Measurements from ENCODE around the gene STPG2.

The STPG2 gene

GRCh38 chr4:98113012-98113411, 30.3 kb downstream of the STPG2 start:
- Mint-ChIP-seq H3K27ac (no peak overlapping the region), H3K9me3 (ENCODE audit: low read depth) (peaks cover 14% of the 10 kb centered on the region), H3K27me3 (no peaks in the 10 kb centered on the region), H3K4me1 (ENCODE audit: low read depth) (no peaks in the 10 kb centered on the region), H3K36me3 (peaks cover 5% of the 10 kb centered on the region), H3K4me3 (no peak overlapping the region)

GRCh38 chr4:98110929-98111328, 32.3 kb downstream of the STPG2 start:
- H3K4me1 Mint-ChIP-seq (ENCODE audit: low read depth): no peaks in the 10 kb centered on the region
- no peaks in the 10 kb centered on the region for H3K9me3 Mint-ChIP-seq (ENCODE audit: low read depth)
- no peaks in the 10 kb centered on the region for H3K36me3 Mint-ChIP-seq
- H3K27me3 Mint-ChIP-seq: no peaks in the 10 kb centered on the region
- no peak overlapping the region for H3K4me3 Mint-ChIP-seq
- H3K27ac Mint-ChIP-seq: no peak overlapping the region

GRCh38 chr4:98110214-98110613, 33.1 kb downstream of the STPG2 start:
- H3K27me3 Mint-ChIP-seq: no peaks in the 10 kb centered on the region
- H3K4me3 Mint-ChIP-seq: no peak overlapping the region
- no peaks in the 10 kb centered on the region for H3K36me3 Mint-ChIP-seq
- H3K9me3 Mint-ChIP-seq (ENCODE audit: low read depth): no peaks in the 10 kb centered on the region
- H3K27ac Mint-ChIP-seq: no peak overlapping the region
- no peaks in the 10 kb centered on the region for H3K4me1 Mint-ChIP-seq (ENCODE audit: low read depth)

- no peaks in the 10 kb centered on the region for H3K4me1 Mint-ChIP-seq (ENCODE audit: low read depth)
- no peak overlapping the region for H3K27ac Mint-ChIP-seq
- no peak overlapping the region for H3K4me3 Mint-ChIP-seq
- H3K27me3 Mint-ChIP-seq: peaks cover 4% of the 10 kb centered on the region
- no peaks in the 10 kb centered on the region for H3K36me3 Mint-ChIP-seq
- H3K9me3 Mint-ChIP-seq (ENCODE audit: low read depth): no peaks in the 10 kb centered on the region
These were observed 40.6 kb downstream of the STPG2 start for GRCh38 chr4:98102660-98103059.

DNA sequence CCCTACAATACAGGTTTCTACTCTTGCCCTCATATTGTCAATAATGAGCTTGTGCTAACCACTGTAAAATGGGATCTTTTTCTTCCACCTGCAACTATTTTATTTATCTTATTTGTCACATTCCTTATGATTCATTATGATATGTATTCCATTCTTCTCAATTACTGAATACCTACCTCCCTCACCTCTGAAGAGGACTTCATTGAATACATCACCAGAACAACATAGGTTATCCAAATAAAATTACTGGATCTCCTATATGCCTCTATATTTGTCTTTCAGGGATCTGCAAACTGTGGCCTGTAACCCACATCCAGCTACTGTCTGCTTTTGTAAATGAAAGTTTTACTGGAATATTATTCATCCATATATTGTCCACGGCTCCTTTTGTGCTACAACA, 41.3 kb downstream of the STPG2 start:
- no peak overlapping the region for H3K27ac Mint-ChIP-seq
- H3K4me3 Mint-ChIP-seq: no peak overlapping the region
- no peaks in the 10 kb centered on the region for H3K4me1 Mint-ChIP-seq (ENCODE audit: low read depth)
- no peaks in the 10 kb centered on the region for H3K9me3 Mint-ChIP-seq (ENCODE audit: low read depth)
- H3K36me3 Mint-ChIP-seq: no peaks in the 10 kb centered on the region
- H3K27me3 Mint-ChIP-seq: peaks cover 4% of the 10 kb centered on the region

DNA sequence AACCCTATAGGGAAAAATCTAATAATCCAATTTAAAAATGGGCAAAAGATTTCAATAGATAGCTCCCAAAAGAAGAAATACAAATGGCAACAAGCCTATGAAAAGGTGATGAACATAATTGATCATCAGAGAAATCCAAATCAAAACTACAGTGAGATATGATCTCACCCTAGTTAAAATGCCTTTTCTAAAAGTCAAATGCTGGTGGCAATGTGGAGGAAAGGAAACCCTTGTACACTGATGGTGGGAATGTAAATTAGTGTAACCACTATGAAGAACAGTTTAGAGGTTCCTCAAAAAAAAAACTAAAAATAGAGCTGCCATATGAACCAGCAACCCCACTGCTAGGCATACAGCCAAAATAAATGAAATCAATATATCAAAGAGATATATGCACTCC, 44.5 kb downstream of the STPG2 start:
- Mint-ChIP-seq H3K4me3 (no peak overlapping the region), H3K27ac (no peak overlapping the region), H3K4me1 (ENCODE audit: low read depth) (no peaks in the 10 kb centered on the region), H3K36me3 (peaks cover 5% of the 10 kb centered on the region), H3K9me3 (ENCODE audit: low read depth) (peaks cover 8% of the 10 kb centered on the region), H3K27me3 (peaks cover 2% of the 10 kb centered on the region)

DNA sequence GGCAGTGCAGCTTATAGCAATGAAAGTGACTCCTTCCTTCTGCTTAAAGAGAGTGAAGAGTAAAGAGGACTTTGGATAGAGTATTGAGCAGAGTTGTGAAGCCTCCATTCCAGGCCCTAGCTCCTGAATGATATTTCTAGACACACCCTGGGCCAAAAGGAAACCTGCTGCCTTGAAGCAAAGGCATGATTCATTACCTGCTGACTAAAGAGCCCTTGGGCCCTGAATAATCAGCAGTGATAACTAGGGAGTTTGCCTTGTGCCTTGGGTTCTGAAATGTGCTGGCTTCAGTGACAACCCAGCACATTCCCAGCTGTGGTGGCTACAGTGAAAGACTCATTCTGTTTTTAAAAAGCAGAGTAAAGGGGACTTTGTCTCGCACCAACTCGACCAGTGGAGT, 49.2 kb downstream of the STPG2 start:
- Mint-ChIP-seq H3K4me3 (no peak overlapping the region), H3K4me1 (ENCODE audit: low read depth) (no peaks in the 10 kb centered on the region), H3K36me3 (peaks cover 5% of the 10 kb centered on the region), H3K27ac (no peak overlapping the region), H3K27me3 (peaks cover 7% of the 10 kb centered on the region), H3K9me3 (ENCODE audit: low read depth) (peaks cover 8% of the 10 kb centered on the region)

DNA sequence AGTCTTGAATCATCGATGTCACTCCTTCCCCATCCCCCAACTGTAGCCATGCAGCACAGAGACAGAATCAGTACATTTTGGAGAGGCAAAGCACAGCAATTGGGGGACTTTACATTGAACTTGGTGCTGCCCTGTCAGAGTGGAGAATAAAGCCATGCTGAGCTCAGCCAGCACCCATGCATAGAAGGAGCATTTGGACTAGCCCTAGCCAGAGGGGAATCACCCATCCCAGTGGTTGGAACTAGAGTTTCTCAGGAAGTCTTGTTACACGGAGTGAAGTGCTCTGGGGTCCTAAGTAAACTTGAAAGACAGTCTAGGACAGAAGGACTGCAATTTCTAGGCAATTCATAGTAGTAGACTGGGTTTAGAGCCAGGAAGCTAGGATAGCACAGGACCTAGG, 49.6 kb downstream of the STPG2 start:
- Mint-ChIP-seq H3K4me3 (no peak overlapping the region), H3K36me3 (peaks cover 5% of the 10 kb centered on the region), H3K9me3 (ENCODE audit: low read depth) (peaks cover 8% of the 10 kb centered on the region), H3K27me3 (peaks cover 7% of the 10 kb centered on the region), H3K27ac (no peak overlapping the region), H3K4me1 (ENCODE audit: low read depth) (no peaks in the 10 kb centered on the region)

GRCh38 chr4:98092833-98093439, 50.3 kb downstream of the STPG2 start:
- Mint-ChIP-seq H3K4me1 (ENCODE audit: low read depth) (no peaks in the 10 kb centered on the region), H3K9me3 (ENCODE audit: low read depth) (peaks cover 8% of the 10 kb centered on the region), H3K4me3 (no peak overlapping the region)

DNA sequence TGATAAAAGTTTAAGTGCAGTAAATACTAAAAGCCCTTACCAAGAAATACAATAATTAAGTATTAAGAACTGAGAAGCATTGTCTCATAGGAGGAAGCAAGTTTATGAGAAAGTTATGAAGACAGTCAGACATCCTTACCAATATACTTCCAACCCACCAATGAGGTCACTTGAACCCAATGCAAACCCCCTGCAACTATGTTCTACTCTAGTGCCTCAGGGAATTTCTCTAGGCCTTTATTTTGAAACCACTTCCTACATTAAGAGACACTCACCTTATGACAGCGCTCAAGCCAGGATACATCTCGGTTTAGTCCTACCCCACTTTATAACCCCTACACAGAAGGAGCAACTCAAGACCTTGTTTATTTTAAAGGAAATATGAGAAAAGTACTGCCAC, 61.3 kb downstream of the STPG2 start:
- Mint-ChIP-seq H3K27me3 (no peaks in the 10 kb centered on the region), H3K27ac (no peak overlapping the region), H3K4me1 (ENCODE audit: low read depth) (no peaks in the 10 kb centered on the region), H3K36me3 (no peaks in the 10 kb centered on the region), H3K4me3 (no peak overlapping the region), H3K9me3 (ENCODE audit: low read depth) (no peaks in the 10 kb centered on the region)

More at GRCh38 chr4:98092833-98093439, 50.3 kb downstream of the STPG2 start:
- peaks cover 5% of the 10 kb centered on the region for H3K36me3 Mint-ChIP-seq
- no peak overlapping the region for H3K27ac Mint-ChIP-seq
- peaks cover 7% of the 10 kb centered on the region for H3K27me3 Mint-ChIP-seq

DNA sequence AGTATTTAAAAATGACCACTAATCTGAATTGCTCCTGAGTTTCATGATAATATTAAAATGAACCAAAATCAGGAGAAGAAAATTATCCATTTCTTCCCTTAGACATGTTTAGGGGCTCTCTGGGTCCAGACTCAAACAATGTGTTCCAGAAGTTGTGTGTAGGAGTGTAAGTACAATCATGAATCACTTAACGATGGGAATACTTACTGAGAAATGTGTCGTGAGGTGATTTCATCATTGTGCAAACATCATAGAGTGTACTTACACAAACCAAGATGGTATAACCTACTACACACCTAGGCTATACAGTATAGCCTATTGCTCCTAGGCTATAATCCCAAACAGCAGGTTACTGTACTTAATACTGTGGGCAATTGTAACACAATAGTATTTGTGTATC, 74.8 kb downstream of the STPG2 start:
- Mint-ChIP-seq H3K4me3 (no peak overlapping the region), H3K9me3 (ENCODE audit: low read depth) (no peaks in the 10 kb centered on the region), H3K4me1 (ENCODE audit: low read depth) (no peaks in the 10 kb centered on the region), H3K27ac (no peak overlapping the region), H3K27me3 (no peaks in the 10 kb centered on the region), H3K36me3 (no peaks in the 10 kb centered on the region)

- Mint-ChIP-seq H3K4me1 (ENCODE audit: low read depth) (no peaks in the 10 kb centered on the region), H3K4me3 (no peak overlapping the region), H3K27ac (no peak overlapping the region), H3K27me3 (peaks cover 3% of the 10 kb centered on the region), H3K36me3 (peaks cover 6% of the 10 kb centered on the region), H3K9me3 (ENCODE audit: low read depth) (peaks cover 18% of the 10 kb centered on the region)
These were observed 87.3 kb downstream of the STPG2 start for GRCh38 chr4:98055800-98056501.

GRCh38 chr4:98046665-98047064, 96.6 kb downstream of the STPG2 start:
- peaks cover 10% of the 10 kb centered on the region for H3K9me3 Mint-ChIP-seq (ENCODE audit: low read depth)
- H3K27me3 Mint-ChIP-seq: peaks cover 1% of the 10 kb centered on the region
- no peak overlapping the region for H3K4me3 Mint-ChIP-seq
- no peak overlapping the region for H3K27ac Mint-ChIP-seq
- H3K4me1 Mint-ChIP-seq (ENCODE audit: low read depth): no peaks in the 10 kb centered on the region
- H3K36me3 Mint-ChIP-seq: no peaks in the 10 kb centered on the region

DNA sequence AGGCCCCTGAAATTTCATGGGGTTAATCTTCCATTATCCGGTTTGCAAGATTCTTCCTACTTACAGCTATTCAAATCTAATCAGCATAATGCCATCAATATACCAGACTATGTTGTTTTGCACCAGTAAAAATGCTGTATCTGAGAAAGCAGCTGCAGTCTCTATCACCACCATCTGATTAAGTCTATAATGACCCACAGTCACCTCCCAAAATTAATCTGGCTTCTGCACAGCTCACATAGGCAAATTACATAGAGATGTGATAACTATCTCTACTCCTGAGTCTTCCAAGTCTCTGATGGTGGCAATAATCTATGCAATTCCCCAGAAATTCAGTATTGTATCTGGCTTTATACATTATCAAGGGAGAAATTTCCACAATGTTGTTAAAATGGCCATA, 113.2 kb downstream of the STPG2 start:
- H3K4me3 Mint-ChIP-seq: no peak overlapping the region
- H3K9me3 Mint-ChIP-seq (ENCODE audit: low read depth): peaks cover 3% of the 10 kb centered on the region
- peaks cover 2% of the 10 kb centered on the region for H3K27me3 Mint-ChIP-seq
- no peaks in the 10 kb centered on the region for H3K36me3 Mint-ChIP-seq
- H3K4me1 Mint-ChIP-seq (ENCODE audit: low read depth): no peaks in the 10 kb centered on the region
- H3K27ac Mint-ChIP-seq: no peak overlapping the region

DNA sequence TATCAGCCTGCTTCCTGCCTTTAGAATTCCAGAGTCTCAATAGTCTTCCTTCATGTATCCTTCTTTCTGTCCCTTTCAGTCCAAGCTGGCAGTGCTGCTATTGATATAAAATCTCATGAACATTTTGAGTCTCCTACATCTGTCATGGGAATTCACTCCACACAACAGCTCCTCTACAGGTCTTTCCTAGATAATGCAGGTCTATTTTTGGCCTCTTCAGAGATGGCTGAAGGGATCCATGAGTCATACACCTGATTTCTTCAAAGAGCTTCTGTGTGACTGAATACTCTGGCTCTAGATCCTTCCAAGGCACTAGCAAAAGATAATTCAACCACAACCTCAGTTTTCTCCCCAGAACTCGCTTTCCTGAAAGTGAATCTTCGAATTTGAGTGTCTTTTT, 115.4 kb downstream of the STPG2 start:
- H3K4me3 Mint-ChIP-seq: no peak overlapping the region
- H3K4me1 Mint-ChIP-seq (ENCODE audit: low read depth): no peaks in the 10 kb centered on the region
- H3K27me3 Mint-ChIP-seq: peaks cover 2% of the 10 kb centered on the region
- no peak overlapping the region for H3K27ac Mint-ChIP-seq
- H3K36me3 Mint-ChIP-seq: no peaks in the 10 kb centered on the region
- peaks cover 9% of the 10 kb centered on the region for H3K9me3 Mint-ChIP-seq (ENCODE audit: low read depth)

DNA sequence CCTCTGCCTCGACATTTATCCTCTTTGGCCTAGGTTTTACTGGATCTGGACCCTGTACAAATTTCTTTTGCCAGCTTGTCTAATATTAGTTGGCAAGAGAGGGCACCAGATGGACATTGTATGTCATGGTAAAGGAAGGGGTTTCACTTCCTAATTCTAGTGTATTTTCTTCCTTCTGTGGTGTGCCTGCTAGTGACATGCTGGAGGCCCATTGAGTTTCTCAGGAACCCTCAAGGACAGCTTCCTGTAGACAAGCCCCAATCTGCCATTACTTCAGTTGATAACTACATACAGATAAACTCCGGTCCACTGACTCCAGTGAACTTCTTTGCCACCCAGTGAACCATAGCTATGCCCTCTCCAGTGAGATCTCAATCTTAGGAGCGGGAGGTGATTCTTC, 116.9 kb downstream of the STPG2 start:
- Mint-ChIP-seq H3K4me3 (no peak overlapping the region), H3K27me3 (peaks cover 1% of the 10 kb centered on the region), H3K36me3 (no peaks in the 10 kb centered on the region), H3K9me3 (ENCODE audit: low read depth) (peaks cover 9% of the 10 kb centered on the region), H3K27ac (no peak overlapping the region), H3K4me1 (ENCODE audit: low read depth) (no peaks in the 10 kb centered on the region)

Data from activated naive CD8-positive, alpha-beta T cell (primary cell).